Umbilical cord (tissue), 2 donors: ENCODE measurements around the gene PDZD2. TPM values are rescaled to one million over a fixed set of nuclear protein-coding genes. Genes with fewer than 3 reads are reported as not detected.
"Not testable (repeated sequence)": the region's sequence is repeated elsewhere in the genome, so short reads cannot be mapped to it uniquely, and the experiment has no call there.

Source experiments
- DNase-seq: peaks from one replicate; pipeline ENCODE4 v3.0.0-alpha.2; 2015; ENCODE audit warnings: low spot score
- total RNA-seq: library from RNA; depleted of rRNA; stranded (reverse); fragments of >200 nt; gene quantifications from one replicate; pipeline ENCODE4 v1.2.3, GENCODE V29; 2014; ENCODE audit warnings: low replicate concordance; ENCODE audit not compliant: insufficient read depth

Gene PDZD2
- total RNA-seq, 1 donor from 2014 or later = 5.5 TPM

DNA sequence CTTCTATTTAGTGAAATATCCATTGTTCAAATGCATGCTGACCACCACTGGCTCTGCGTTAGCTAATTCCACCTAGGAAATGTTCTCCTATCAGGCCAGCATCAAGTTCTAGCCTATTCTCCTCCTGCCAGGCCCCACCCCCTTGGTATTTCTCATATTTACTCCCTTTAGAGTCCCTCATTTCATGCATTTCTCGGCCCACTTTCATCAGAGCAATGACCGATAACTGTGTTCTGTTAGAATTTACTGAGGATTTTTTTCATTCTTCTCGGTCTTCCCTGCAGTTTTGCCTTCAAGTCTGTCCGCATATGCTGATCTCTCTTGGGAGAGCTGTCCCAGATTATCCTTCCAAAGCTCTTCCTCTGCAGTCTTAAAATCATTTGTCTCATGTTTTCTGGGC is 391.8 kb downstream of the PDZD2 start:
- no peak for DNase-seq

DNA sequence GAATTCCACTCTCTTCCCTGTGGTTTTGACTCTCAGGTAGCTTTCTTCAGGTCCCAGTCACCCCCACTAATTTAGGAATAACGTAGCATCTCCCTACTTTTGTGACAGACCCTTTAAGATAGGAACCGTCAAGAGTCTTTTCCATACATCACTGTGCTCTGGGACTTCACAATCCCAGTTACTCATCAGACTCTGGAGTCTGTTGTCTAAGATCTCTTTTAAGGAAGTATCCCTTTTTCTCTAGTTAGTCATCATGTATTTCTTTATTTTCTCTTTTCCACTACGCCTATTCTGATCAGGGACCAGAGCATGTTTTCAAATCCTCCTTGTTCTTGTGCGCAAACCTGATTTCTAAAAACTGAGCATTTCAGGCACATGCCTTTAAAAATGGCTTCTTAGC is 392.2 kb downstream of the PDZD2 start:
- DNase-seq = no peak

DNA sequence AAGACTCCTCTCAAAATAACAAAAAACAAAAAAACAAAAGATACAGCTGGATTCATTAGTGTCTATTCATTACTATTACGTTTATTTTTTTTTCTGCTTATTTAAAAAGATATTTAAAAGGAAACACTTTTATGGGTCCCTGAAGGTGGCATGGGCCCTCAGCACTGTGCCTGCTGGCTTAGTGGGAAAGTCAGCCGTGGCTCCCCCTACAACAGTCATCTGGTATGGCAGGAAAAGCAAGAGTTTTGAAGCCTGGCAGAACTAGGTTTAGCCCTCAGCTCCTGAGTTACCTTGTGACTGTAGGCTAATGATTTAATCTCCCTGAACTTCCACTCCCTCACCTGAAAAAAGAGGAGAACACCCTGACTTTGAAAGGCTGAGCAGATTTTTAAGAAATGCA is 399.6 kb downstream of the PDZD2 start:
- no peak for DNase-seq

DNA sequence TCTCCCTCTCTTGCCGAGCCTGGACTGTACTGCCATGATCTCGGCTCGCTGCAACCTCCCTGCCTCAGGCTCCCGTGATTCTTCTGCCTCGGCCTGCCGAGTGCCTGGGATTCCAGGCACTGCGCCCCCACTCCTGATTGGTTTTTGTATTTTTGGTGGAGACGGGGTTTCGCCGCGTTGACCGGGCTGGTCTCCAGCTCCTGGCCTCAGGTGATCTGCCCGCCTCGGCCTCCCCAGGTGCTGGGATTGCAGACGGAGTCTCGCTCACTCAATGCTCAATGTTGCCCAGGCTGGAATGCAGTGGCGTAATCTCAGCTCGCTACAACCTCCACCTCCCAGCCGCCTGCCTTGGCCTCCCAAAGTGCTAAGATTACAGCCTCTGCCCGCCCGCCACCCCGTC is 400.2 kb downstream of the PDZD2 start:
- DNase-seq = not testable (repeated sequence)

DNA sequence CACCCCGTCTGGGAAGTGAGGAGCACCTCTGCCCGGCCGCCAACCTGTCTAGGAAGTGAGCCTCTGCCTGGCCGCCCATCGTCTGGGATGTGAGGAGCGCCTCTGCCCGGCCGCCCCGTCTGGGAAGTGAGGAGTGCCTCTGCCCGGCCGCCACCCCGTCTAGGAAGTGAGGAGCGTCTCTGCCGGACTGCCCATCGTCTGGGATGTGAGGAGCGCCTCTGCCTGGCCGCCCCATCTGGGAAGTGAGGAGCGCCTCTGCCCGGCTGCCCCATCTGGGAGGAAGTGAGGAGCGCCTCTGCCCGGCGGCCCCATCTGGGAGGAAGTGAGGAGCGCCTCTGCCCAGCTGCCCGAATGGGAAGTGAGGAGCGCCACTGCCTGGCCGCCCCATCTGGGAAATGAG is 400.7 kb downstream of the PDZD2 start:
- not testable (repeated sequence) for DNase-seq

DNA sequence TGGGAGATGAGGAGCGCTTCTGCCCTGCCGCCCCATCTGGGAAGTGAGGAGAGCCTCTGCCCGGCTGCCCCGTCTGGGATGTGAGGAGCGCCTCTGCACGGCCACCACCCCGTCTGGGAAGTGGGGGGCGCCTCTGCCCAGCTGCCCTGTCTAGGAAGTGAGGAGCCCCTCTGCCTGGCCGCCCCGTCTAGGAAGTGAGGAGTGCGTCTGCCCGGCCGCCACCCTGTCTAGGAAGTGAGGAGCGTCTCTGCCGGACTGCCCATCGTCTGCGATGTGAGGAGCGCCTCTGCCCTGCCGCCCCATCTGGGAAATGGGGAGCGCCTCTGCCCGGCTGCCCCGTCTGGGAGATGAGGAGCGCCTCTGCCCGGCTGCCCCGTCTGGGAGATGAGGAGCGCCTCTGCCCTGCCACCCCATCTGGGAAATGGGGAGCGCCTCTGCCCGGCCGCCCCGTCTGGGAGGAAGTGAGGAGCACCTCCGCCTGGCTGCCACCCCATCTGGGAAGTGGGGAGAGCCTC is 401.3 kb downstream of the PDZD2 start:
- DNase-seq = not testable (repeated sequence)

DNA sequence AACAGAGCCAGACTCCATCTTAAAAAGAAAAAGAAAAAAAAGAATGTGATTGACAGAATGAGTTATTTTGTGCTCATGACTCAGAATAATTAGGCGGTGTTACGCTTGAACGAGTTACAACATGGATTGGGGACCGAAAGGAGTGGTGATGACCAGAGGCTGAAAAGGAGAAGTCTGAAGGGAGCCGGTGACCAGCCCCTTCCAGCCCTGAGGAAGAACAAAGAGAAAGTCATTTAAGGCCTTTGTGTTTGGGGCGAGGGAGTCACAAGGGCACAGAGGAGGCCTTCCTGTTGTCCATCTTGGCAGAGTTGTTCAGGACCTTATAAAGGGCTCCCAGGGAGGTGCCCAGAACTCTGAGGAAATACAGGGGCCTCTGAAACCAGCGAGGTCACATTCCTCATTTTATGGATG is 403.6 kb downstream of the PDZD2 start:
- DNase-seq = no peak

DNA sequence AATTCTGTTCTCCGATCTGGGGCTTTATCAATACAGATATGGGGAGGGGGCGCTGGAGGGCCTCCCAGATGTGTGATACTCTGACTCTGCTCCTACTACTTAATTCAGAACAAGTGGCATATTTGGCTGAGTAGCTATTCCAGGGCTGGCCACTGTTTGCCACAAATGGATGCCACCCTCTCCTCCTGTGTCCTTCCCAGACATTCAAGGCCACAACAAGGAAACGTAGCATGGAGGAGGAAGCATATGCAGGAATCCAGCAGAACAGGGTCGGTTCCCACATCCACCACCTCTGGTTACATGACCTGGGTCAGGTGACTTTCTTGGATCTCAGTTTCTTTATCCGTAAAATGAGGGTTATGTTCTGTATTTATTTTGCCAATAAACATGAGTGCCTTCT is 404.2 kb downstream of the PDZD2 start:
- DNase-seq = no peak

DNA sequence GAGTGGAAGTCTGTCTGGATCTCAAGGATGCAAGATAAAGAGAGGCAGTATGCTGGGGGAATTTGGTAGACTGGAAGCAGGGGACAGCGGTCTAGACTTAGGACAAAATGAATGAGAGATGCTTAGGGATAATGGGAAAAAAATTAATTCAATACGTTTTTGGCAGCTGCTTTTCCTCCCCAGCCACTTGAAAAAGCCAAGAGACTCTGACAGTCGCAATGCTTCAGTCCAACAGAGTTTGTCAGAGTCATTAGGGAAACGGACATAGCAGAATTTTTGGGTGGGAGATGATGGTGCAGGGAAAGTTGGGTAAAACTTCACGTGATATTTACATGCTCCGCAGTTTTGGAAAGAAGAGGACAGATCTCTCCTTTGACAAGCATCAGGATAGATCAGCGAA is 405.5 kb downstream of the PDZD2 start:
- DNase-seq = no peak

DNA sequence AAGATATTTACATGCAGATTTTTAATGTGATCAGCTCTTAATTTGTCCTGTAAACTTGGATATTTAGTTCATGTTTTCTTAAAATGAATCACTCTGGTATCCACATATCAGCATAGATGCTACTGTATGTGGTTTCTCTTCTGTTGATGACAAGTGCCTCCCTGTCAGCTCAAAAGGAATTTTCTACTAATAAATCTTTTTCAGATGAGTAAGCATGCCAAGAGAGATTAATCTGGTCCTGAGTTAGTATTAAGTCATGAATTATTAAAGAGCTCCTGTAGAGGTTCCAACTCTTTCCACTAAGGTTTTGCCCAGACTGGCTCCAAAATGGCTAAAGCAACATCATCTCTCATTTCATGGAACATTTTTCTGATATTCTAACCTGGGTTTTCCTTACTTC is 406.0 kb downstream of the PDZD2 start:
- peak; percentile 22 for DNase-seq

DNA sequence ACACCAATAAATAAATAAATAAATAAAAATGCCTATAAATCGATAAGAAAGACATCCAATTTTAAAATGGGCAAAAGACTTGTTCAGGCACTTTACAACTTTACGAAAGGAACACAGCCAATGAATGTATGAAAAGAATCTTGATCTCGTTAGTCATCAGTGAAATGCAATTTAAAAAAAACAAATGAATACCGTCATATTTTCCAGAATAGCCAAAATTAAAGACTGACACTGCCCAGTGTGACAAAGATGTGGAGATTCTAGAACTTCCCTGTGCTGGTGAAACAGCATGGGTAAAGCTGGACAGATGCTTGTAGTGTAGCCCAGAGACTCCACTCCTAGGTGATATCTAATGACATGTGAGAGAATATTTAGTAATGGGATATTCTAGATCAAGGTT is 408.1 kb downstream of the PDZD2 start:
- no peak for DNase-seq

DNA sequence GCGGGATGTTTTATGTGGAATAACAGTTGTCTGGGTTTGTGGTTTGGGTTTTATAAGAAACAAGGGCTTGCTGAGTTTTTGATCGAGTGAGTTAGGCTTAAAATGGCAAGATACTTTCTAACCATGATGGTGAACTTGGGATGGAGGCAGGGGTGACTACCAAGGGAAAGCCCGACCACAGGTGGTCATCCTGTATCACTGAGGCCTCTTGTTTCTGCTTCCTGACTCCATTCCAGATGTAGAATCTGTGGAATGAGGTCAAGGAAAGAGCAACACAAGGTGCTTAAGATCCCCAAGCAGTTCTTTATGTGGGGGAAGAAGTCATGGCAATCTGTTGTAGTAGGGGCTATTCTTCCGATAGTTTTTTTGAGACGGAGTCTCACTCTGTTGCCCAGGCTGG is 412.9 kb downstream of the PDZD2 start:
- no peak for DNase-seq

DNA sequence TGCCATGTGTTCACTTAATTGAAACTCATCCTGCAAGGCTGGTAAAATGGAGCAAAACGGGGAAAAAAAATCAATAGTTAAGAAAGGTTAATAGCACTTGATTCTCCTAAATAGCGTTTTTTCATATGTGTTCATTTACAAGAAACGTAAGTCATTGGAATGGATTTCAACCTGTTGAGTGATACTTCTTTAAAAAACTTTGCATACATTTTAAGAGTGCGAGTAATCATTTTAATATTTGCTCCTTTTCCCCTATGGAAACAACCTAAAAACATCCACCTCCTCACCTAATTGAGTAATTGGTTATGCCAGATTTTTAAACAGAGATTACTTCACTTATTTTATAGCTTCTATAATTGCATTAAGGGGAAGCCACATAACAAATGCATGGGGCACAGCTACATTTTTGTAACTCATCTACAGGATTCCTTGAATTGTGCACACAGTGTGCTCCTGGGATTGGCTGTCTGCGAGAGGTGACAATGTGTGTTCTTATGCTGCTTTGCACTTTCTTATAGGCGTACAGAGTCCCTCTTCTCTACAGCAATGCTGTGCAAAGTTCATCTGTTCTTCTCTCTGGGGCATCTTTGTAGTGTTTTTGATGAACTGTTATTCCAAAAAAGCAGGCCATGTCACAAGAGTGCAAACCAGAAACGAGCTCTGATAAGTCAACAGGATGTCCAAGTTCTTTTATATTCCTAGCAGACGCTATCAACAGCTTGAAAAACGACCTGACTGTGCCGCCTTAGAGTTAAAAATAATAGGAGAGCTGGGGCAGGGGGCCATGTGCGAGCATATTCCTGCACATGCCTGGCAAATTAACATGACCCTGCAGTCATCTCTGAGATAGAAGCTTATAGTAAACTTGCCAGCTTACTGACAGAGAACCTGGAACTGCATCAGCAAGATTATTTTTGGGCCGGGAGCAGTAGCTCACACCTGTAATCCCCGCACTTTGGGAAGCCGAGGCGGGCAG is 417.2 kb downstream of the PDZD2 start:
- DNase-seq = no peak

DNA sequence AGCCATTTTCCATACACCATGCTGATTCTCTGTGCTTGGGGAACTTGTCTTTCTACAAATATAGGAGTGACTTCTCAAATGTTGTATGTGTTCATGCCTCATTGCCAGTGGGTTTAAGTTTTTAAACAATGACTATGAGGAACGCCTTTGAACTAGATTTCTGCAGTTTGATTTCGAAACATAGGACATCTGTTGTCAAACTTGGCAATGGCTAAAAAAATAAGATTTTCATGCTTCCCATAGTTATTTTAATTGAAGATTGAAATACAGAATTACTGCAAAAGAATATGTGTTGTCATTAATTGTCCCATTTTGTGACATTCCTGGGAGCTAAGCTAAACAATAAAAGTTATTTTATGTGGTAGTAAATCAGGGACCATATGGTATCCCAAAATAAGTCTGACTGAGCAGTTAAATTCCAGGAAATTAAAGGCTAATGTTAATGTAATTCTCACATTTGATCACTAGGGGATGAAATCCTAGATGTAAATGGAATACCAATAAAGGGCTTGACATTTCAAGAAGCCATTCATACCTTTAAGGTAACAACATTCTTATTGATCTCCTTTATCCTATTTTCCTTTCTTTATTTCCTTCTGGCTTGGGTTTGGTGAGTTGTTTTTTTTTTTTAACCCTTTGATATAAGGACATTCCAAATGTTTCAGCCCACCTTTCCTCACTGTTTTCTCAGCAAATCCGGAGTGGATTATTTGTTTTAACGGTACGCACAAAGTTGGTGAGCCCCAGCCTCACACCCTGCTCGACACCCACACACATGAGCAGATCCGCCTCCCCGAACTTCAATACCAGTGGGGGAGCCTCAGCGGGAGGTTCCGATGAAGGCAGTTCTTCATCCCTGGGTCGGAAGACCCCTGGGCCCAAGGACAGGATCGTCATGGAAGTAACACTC is 418.5 kb downstream of the PDZD2 start:
- DNase-seq = no peak

DNA sequence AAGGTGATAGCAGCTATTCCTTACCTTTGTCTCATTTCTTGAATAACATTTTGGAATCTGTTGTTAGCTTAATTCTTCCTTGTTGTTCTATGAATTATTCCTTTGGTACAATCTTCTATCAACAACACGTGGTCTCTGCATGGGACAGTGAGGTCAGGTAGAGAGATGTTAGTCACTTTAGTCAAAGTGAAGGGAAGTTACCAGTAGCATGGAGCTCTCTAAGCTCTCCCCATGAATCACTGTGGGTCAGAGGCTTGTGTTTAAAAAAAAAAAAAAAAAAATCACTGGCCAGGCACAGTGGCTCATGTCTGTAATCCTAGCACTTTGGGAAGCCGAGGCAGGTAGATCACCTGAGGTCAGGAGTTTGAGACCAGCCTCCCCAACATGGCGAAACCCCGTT is 419.2 kb downstream of the PDZD2 start:
- no peak for DNase-seq

DNA sequence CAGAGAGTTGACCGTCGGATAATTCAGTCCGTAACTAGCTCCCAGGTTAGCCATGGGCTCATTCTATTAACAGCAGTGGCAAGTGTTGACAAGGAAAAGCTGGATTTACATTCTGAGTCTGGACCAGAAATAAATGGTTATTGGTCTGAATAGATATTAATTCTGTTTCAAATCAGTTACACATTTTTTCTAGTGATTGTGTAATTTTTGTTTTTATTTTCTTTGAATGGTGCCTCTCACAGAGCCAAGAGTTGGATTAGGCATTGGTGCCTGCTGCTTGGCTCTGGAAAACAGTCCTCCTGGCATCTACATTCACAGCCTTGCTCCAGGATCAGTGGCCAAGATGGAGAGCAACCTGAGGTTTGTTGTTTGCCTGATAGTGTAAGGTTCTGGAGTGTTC is 420.1 kb downstream of the PDZD2 start:
- DNase-seq = no peak

DNA sequence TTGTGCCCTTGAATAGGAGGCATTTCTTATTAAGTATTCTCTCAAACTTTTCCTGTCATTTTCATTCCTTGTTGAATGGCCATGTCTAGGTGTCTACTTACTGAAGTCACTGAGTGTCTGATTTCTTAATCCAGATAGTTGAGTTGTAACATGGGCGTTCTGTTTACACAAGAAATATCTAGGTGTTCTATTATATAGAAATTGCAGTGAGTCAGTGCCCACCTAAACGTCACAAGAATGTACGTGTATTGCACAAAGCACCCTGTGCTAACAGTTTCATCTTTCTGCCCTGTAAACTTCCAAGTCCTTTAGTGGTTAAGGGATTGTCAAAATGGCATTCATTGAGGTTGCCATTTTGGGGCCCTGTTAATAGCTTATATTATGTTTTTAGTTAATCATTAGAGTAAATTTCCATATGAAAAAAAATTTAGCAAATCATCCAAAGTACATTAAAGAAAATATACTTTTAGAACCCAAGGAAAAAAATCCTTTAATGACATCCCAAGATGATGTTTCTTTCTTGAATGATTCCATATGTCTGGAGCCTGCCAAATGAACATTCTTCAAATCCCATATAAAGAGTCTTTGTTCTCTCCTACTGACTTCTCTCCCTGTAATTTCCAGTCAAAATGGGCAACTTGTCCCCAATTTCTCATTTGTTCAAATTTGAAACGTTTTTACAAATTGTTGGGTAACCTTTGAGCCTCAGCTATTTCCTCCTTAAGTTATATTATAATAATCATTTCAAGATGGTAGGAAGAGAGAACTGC is 421.0 kb downstream of the PDZD2 start:
- DNase-seq = no peak

DNA sequence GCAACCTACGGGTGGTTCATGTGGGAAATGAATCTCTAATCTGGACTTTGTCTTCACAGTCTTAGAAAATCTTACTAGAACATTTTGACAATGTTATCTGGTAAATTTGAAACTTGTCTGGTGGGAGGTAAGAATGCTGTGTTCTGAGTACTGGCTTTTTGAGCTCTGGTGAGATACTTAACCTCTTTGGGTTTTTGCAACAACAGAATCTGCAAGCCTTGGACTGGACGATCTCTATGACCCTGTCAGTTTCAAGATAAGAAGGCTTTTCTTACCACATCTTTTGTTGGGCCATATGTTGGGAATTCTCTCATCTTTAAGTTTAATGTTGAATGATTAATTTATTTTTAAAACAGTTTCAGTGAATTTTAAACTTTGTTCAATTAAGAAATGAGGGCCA is 422.3 kb downstream of the PDZD2 start:
- DNase-seq = no peak

DNA sequence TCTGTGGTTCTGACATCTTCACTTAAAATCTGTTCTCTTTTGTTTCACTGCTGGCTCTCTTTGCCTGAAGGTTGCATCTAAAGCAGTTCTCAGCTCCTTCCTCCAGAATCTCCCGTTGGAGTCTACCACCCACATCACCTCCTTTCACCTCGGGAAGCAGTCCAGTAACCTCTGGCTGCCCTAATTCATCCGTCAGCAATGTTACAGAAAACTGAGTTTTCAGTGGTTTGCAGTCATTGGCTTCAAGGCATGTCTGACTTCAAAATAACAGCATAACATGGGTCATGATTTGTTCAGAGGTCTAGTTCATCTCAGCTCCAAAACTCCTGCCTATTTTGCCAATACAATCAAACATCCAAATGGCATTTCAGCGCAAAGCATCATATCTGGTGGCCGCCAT is 427.5 kb downstream of the PDZD2 start:
- DNase-seq = no peak

DNA sequence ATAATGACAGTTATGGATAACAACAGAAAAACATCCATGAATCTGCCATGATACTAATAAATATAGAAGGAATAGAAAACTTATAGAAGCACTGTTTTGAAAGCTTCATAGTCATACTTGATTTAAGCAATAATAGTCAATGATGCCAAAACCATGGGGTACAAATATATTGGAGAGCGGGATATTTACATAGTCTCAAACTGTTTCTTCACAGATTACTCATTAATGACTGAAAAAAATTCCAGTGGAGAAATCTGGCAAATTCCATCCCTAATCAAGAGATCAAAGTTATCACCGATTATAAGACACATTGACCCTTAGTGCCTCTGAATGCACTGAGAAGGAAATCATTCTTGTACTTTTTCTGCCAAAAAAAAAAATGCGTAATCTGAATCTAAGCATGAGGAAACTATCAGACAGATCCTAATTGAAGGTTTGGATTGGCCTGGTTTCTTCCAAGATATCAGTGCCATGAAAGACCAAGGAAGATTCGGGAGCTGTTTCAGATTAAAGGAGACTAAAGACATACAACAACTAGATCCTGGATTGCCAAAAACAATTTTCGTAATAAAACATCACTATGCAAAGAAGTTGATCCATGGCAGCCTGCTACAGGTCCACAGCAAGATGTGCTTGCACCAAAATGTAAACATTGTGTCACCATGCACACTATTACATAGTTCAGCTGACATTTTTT is 429.0 kb downstream of the PDZD2 start:
- no peak for DNase-seq

DNA sequence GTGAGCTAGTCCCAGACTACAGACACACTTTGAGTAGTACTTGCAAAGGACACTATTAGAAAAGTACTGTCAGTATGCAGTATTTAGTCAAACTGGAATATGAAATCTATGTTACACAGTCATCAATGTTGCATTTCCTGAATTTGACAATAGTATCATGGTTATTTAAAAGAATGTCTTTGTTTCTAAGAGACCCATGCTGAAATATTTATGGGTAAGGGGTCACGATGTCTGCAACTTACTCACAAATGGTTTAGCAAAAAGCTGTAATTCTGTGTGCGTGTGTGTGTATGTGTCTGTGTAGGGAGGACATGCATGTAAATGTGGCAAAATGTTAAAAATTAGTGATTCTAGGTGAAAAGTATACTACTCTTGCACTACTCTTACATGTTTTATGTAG is 429.6 kb downstream of the PDZD2 start:
- DNase-seq = no peak
